ENCODE results near the gene SPA17.

The SPA17 gene

GRCh38 chr11:124673333-124674167, at the start of gene SPA17, which contains the start of gene SIAE:
SPA17 (plus strand) TSS chr11:124673904; CDS start chr11:124675265, 1,361 bp downstream.
SIAE (minus strand) TSS chr11:124673739; CDS start chr11:124673708, 31 bp downstream.
- Mint-ChIP-seq H3K27ac (peak within 1 kb of the TSS; percentile 83), H3K9me3 (no peaks in the 10 kb centered on the region), H3K4me1 (peaks cover 23% of the 10 kb centered on the region), H3K27me3 (no peaks in the 10 kb centered on the region), H3K36me3 (no peaks in the 10 kb centered on the region), H3K4me3 (peak within 1 kb of the TSS; percentile 91)
- peak; percentile 97 for ATAC-seq

- Mint-ChIP-seq H3K4me1 (peaks cover 18% of the 10 kb centered on the region), H3K4me3 (no peak overlapping the region), H3K27ac (no peak overlapping the region), H3K27me3 (no peaks in the 10 kb centered on the region), H3K36me3 (peaks cover 37% of the 10 kb centered on the region), H3K9me3 (no peaks in the 10 kb centered on the region)
- no peak for ATAC-seq
Measured at GRCh38 chr11:124625504-124626168, 48.1 kb upstream of the SPA17 start.

GRCh38 chr11:124627546-124627945, 46.2 kb upstream of the SPA17 start:
- Mint-ChIP-seq H3K27ac (no peak overlapping the region), H3K9me3 (no peaks in the 10 kb centered on the region), H3K4me3 (no peak overlapping the region), H3K36me3 (peaks cover 48% of the 10 kb centered on the region), H3K4me1 (peaks cover 18% of the 10 kb centered on the region), H3K27me3 (no peaks in the 10 kb centered on the region)
- ATAC-seq: no peak

- Mint-ChIP-seq H3K36me3 (peaks cover 65% of the 10 kb centered on the region), H3K4me1 (peaks cover 7% of the 10 kb centered on the region), H3K27me3 (no peaks in the 10 kb centered on the region), H3K9me3 (no peaks in the 10 kb centered on the region), H3K27ac (no peak overlapping the region), H3K4me3 (no peak overlapping the region)
- ATAC-seq: no peak
Measured at GRCh38 chr11:124629961-124630360, 43.7 kb upstream of the SPA17 start.

- H3K9me3 Mint-ChIP-seq: no peaks in the 10 kb centered on the region
- H3K4me1 Mint-ChIP-seq: no peaks in the 10 kb centered on the region
- H3K36me3 Mint-ChIP-seq: peaks cover 63% of the 10 kb centered on the region
- no peak overlapping the region for H3K27ac Mint-ChIP-seq
- no peak for ATAC-seq
- no peaks in the 10 kb centered on the region for H3K27me3 Mint-ChIP-seq
- H3K4me3 Mint-ChIP-seq: no peak overlapping the region
Measured at GRCh38 chr11:124633355-124633754, 40.3 kb upstream of the SPA17 start.

GRCh38 chr11:124635932-124636331, 37.8 kb upstream of the SPA17 start:
- no peaks in the 10 kb centered on the region for H3K9me3 Mint-ChIP-seq
- H3K36me3 Mint-ChIP-seq: peaks cover 50% of the 10 kb centered on the region
- H3K4me3 Mint-ChIP-seq: no peak overlapping the region
- ATAC-seq: no peak
- H3K4me1 Mint-ChIP-seq: no peaks in the 10 kb centered on the region
- H3K27ac Mint-ChIP-seq: no peak overlapping the region
- no peaks in the 10 kb centered on the region for H3K27me3 Mint-ChIP-seq

- no peak for ATAC-seq
- H3K36me3 Mint-ChIP-seq: peaks cover 32% of the 10 kb centered on the region
- H3K9me3 Mint-ChIP-seq: no peaks in the 10 kb centered on the region
- no peaks in the 10 kb centered on the region for H3K4me1 Mint-ChIP-seq
- no peak overlapping the region for H3K27ac Mint-ChIP-seq
- no peaks in the 10 kb centered on the region for H3K27me3 Mint-ChIP-seq
- H3K4me3 Mint-ChIP-seq: no peak overlapping the region
Measured at GRCh38 chr11:124638500-124638899, 35.2 kb upstream of the SPA17 start.

- Mint-ChIP-seq H3K36me3 (peaks cover 25% of the 10 kb centered on the region), H3K27me3 (no peaks in the 10 kb centered on the region), H3K4me3 (no peak overlapping the region), H3K9me3 (no peaks in the 10 kb centered on the region), H3K4me1 (no peaks in the 10 kb centered on the region), H3K27ac (no peak overlapping the region)
- no peak for ATAC-seq
Measured at GRCh38 chr11:124639186-124639585, 34.5 kb upstream of the SPA17 start.

GRCh38 chr11:124640666-124641065, 33.0 kb upstream of the SPA17 start:
- ATAC-seq: no peak
- Mint-ChIP-seq H3K4me1 (peaks cover 11% of the 10 kb centered on the region), H3K4me3 (no peak overlapping the region), H3K36me3 (peaks cover 24% of the 10 kb centered on the region), H3K27ac (no peak overlapping the region), H3K27me3 (no peaks in the 10 kb centered on the region), H3K9me3 (no peaks in the 10 kb centered on the region)

GRCh38 chr11:124642628-124643027, 31.1 kb upstream of the SPA17 start:
- H3K27me3 Mint-ChIP-seq: no peaks in the 10 kb centered on the region
- H3K27ac Mint-ChIP-seq: no peak overlapping the region
- H3K4me1 Mint-ChIP-seq: peaks cover 20% of the 10 kb centered on the region
- peaks cover 9% of the 10 kb centered on the region for H3K36me3 Mint-ChIP-seq
- no peaks in the 10 kb centered on the region for H3K9me3 Mint-ChIP-seq
- ATAC-seq: no peak
- H3K4me3 Mint-ChIP-seq: no peak overlapping the region

GRCh38 chr11:124643042-124643604, 30.6 kb upstream of the SPA17 start:
- H3K4me1 Mint-ChIP-seq: peaks cover 20% of the 10 kb centered on the region
- ATAC-seq: no peak
- H3K9me3 Mint-ChIP-seq: no peaks in the 10 kb centered on the region
- H3K36me3 Mint-ChIP-seq: peaks cover 4% of the 10 kb centered on the region
- no peaks in the 10 kb centered on the region for H3K27me3 Mint-ChIP-seq
- H3K27ac Mint-ChIP-seq: no peak overlapping the region
- H3K4me3 Mint-ChIP-seq: no peak overlapping the region

- no peaks in the 10 kb centered on the region for H3K27me3 Mint-ChIP-seq
- no peak overlapping the region for H3K4me3 Mint-ChIP-seq
- no peaks in the 10 kb centered on the region for H3K9me3 Mint-ChIP-seq
- no peak overlapping the region for H3K27ac Mint-ChIP-seq
- ATAC-seq: no peak
- peaks cover 4% of the 10 kb centered on the region for H3K36me3 Mint-ChIP-seq
- H3K4me1 Mint-ChIP-seq: peaks cover 20% of the 10 kb centered on the region
Measured at GRCh38 chr11:124643605-124644425, 29.9 kb upstream of the SPA17 start.

- no peaks in the 10 kb centered on the region for H3K27me3 Mint-ChIP-seq
- H3K27ac Mint-ChIP-seq: peak overlapping the region; percentile 16
- H3K36me3 Mint-ChIP-seq: peaks cover 4% of the 10 kb centered on the region
- no peak overlapping the region for H3K4me3 Mint-ChIP-seq
- peaks cover 20% of the 10 kb centered on the region for H3K4me1 Mint-ChIP-seq
- no peaks in the 10 kb centered on the region for H3K9me3 Mint-ChIP-seq
- peak; percentile 48 for ATAC-seq
Measured at GRCh38 chr11:124644426-124645280, 29.1 kb upstream of the SPA17 start.

- Mint-ChIP-seq H3K27ac (no peak overlapping the region), H3K9me3 (no peaks in the 10 kb centered on the region), H3K4me1 (peaks cover 20% of the 10 kb centered on the region), H3K36me3 (no peaks in the 10 kb centered on the region), H3K27me3 (no peaks in the 10 kb centered on the region), H3K4me3 (no peak overlapping the region)
- peak; percentile 70 for ATAC-seq
Measured at GRCh38 chr11:124646148-124646547, 27.6 kb upstream of the SPA17 start.
